GM13976 (cell line): ENCODE results near the gene TCP1.

Experiments
- DNase-seq: peaks from one replicate; pipeline ENCODE4 v3.0.0; 2012; ENCODE audit warnings: low spot score
- in situ Hi-C: fragments of 300-500 bp; cut with MboI; formaldehyde crosslinking; loops from one replicate; pipeline ENCODE4 v1.12.0; 2022; ENCODE audit warnings: low sequenced_read_pairs, mixed read lengths, inconsistent platforms; ENCODE audit not compliant: unreplicated experiment
- TF ChIP-seq, protein P1 (sequence below): IDR thresholded peaks from 2 replicates; pipeline ENCODE4 v1.5.1; 2012; ENCODE audit warnings: borderline replicate concordance, mild to moderate bottlenecking; ENCODE audit not compliant: insufficient read depth; ENCODE audit errors: extremely low read depth, missing control alignments, control extremely low read depth

The TCP1 gene

DNA sequence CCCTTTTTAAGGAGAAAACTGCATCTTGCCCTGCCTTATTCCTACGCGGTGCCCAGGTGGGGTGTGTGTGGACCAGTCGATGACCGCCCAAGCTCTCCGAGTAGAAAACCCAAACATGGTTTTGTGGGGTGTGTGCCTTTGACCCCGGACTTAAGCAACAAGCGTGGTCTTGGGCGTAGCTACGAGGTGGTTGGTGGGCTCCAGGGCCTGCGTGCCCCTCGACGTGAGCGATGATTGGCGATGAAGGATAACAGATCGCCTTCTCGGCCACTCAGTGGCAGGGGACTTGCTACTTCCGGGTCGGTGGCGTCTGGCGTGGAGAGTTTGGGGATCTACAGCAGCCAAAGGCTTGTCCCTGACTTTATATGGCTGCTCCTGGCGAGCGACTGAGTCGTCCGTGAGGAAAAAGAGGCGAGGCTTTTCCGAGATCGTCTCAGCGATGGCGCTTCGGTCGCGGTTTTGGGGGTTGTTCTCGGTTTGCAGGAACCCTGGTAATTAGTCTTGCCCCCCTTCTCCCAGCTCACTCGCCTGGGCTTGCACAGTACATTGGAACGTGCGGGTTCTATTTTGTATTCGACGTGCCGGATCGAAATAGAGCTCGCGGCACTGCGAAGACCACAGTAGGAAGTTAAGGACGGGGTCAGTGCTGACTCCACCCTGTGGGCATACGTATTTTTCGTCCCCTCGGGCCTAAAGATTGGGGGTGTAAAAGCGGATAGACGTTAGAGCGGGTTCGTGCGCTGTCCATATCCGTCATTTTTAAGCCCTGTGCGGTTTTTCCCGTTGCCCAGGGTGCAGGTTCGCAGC is 950 bp upstream of the TCP1 start, which contains the start of gene MRPL18:
Gene MRPL18, plus strand, starts transcription at position 319 of the 807 bp plus-strand sequence. Its CDS starts 121 bp downstream, at position 440.
- DNase-seq = peak; percentile 93
- in situ Hi-C loops = no loop called here
- TF ChIP-seq, protein P1, sequence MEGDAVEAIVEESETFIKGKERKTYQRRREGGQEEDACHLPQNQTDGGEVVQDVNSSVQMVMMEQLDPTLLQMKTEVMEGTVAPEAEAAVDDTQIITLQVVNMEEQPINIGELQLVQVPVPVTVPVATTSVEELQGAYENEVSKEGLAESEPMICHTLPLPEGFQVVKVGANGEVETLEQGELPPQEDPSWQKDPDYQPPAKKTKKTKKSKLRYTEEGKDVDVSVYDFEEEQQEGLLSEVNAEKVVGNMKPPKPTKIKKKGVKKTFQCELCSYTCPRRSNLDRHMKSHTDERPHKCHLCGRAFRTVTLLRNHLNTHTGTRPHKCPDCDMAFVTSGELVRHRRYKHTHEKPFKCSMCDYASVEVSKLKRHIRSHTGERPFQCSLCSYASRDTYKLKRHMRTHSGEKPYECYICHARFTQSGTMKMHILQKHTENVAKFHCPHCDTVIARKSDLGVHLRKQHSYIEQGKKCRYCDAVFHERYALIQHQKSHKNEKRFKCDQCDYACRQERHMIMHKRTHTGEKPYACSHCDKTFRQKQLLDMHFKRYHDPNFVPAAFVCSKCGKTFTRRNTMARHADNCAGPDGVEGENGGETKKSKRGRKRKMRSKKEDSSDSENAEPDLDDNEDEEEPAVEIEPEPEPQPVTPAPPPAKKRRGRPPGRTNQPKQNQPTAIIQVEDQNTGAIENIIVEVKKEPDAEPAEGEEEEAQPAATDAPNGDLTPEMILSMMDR = no peak

DNA sequence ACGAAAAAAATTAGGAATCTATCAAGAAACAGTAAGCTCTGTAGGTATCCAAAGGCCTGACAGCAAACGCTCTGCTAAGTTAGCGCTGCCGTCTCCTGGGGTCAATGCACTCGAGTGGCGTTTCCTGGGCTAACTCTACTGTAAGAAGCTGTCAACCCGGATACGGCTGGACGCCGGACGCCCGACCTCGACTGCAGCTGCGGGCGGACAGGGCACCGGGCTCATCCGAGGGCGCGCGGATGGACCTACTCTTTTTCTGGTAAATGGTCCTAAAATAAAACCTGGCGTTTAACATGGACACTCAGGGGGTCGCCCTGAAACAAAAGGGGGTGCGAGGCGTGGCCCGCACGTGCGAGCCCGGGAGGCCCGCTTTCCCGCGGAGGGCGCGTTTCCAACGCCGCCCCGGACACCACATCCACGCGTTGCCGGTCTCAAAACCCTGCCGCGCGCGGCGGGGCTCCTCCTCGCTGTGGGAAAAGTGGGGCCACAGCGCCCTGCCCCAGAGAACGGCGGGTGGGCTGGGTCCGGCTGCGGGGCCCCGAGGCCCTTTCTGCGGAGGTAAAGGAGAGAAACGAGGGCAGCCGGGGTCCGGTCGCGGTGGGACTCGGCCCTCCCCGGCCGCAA is 537 bp downstream of the TCP1 start:
- peak; percentile 50 for DNase-seq
- TF ChIP-seq, protein P1 = no peak
- in situ Hi-C loops = no loop called here

DNA sequence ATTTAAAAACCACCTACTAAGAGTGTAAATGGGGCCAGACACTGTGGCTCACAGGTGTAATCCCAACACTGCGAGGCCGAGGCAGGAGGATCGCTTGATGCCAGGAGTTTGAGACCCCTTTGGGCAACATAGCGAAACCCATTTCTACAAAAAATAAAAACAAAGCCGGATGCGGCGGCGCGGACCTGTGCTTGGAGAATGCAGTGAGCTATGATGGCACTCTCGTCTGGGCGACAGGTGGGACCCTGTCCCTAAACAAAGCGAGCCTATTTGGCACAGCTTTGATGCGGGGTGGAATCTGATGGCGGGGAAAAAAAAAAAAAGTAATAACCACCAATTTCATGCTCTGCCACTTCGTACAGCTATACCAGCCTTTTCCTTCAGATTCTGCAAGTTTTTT is 1.1 kb downstream of the TCP1 start:
- in situ Hi-C loops = no loop called here
- TF ChIP-seq, protein P1 = no peak
- no peak for DNase-seq

DNA sequence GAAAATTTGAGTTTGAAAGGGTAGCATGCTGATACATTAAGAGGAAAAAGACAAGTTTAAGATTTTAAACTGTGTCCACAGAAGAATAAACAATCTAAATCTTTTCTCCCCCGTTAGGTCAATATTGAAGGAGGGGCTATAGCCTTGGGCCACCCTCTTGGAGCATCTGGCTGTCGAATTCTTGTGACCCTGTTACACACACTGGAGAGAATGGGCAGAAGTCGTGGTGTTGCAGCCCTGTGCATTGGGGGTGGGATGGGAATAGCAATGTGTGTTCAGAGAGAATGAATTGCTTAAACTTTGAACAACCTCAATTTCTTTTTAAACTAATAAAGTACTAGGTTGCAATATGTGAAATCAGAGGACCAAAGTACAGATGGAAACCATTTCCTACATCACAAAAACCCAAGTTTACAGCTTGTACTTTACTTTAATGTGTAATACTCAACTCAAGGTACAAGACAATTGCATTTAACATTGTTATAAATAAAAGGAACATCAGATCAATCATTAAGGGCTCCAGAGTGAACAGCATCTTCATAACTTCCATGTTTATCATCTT is 10.8 kb downstream of the TCP1 start:
- in situ Hi-C loops = no loop called here
- DNase-seq = no peak
- TF ChIP-seq, protein P1 = no peak

DNA sequence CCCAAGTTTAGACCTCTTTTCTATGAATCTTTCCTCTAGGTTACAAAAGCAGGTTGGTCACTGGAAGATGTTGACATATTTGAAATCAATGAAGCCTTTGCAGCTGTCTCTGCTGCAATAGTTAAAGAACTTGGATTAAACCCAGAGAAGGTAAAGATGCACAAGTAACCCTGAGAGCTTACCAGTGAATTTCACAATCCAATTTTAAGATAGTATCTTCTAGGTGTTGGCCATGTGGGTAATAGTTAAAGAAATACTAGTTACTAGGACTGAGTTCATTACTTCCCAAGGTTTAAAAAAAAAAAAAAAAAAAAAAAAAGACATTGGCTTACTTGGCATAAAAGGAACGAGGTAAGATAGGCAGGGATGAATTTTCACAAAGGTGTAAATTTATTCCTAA is 11.3 kb downstream of the TCP1 start:
- TF ChIP-seq, protein P1 = no peak
- in situ Hi-C loops = no loop called here

DNA sequence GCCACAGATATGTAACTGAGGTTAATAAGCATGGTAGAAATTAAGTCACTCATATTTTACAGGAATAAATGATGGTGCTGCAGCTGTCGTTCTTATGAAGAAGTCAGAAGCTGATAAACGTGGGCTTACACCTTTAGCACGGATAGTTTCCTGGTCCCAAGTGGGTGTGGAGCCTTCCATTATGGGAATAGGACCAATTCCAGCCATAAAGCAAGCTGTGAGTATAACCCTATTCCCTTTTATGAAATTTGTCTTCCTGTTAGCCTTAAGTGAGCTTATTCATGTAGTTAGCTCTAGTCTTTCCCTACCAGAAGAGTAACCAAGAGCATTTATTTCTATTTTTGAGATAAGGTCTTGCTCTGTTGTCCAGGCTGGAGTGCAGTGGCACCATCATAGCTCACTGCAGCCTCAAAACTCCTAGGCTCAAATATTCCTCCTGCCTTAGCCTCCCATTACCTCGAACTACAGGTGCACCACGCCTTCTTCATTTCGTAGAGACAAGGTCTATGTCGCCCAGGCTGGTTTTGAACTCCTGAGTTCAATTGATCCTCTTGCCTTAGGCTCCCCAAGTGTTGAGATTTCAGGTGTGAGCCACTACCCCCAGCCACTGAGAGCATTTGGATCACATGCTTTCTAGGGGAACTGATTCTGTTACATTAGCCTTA is 12.0 kb downstream of the TCP1 start:
- no peak for DNase-seq
- TF ChIP-seq, protein P1 = no peak
- in situ Hi-C loops = no loop called here

More for the DNA sequence above, 11.3 kb downstream of the TCP1 start:
- no peak for DNase-seq
